PC-3 (cell line): ENCODE measurements around the gene LHX5. TPM values are rescaled to one million over a fixed set of nuclear protein-coding genes. Genes with fewer than 3 reads are reported as not detected.

ENCODE experiments used
- ATAC-seq: fragments of 200-7000 bp; cut with Tn5 transposase; 2 replicates; pipeline ENCODE4 v1.9.1; 2020; ENCODE audit warnings: mild to moderate bottlenecking, moderate library complexity
- BruUV-seq: library from RNA; stranded (reverse); fragments of 400-500 nt; replicated peaks from 2 replicates; lab custom pipeline; 2021; lab: Mats Ljungman, UMichigan
- CTCF ChIA-PET: fragments of 300-600 bp; sonication (Branson Sonifier 250); formaldehyde crosslinking; loops from one replicate; lab custom pipeline; 2022; ENCODE audit warnings: antibody characterized with exemption; lab: Charles Lee
- POLR2A ChIA-PET: fragments of 300-600 bp; sonication (Branson Sonifier 250); formaldehyde crosslinking; loops from one replicate; lab custom pipeline; 2022; ENCODE audit warnings: antibody characterized with exemption; ENCODE audit not compliant: unreplicated experiment; lab: Charles Lee
- DNase-seq: peaks from one replicate; pipeline ENCODE4 v3.0.0-alpha.2; 2015
- H2AFZ ChIP-seq: fragments of 300-600 bp; sonication (generic); 2 replicates; pipeline ENCODE4 v1.6.0; 2016; ENCODE audit warnings: antibody characterized with exemption, low read length
- H3F3A ChIP-seq: fragments of 300-600 bp; sonication (generic); one replicate; pipeline ENCODE4 v1.6.0; 2017; ENCODE audit warnings: antibody characterized with exemption, low read length, control low read depth, mild to moderate bottlenecking; ENCODE audit not compliant: unreplicated experiment
- H3K27ac ChIP-seq: fragments of 300-600 bp; sonication (generic); 2 replicates; pipeline ENCODE4 v1.5.1; 2016; ENCODE audit warnings: mild to moderate bottlenecking, low read length
- H3K27me3 ChIP-seq: fragments of 300-600 bp; sonication (generic); 2 replicates; pipeline ENCODE4 v1.6.1; 2016; ENCODE audit warnings: low read length, mixed read lengths
- H3K36me3 ChIP-seq: fragments of 300-600 bp; sonication (generic); 2 replicates; pipeline ENCODE4 v1.6.1; 2016; ENCODE audit warnings: low read depth, mixed run types, low read length, mixed read lengths
- H3K4me1 ChIP-seq: fragments of 300-600 bp; sonication (generic); 2 replicates; pipeline ENCODE4 v1.5.1; 2016; ENCODE audit warnings: low read length; ENCODE audit not compliant: insufficient read depth
- H3K4me2 ChIP-seq: fragments of 300-600 bp; sonication (generic); 2 replicates; pipeline ENCODE4 v1.6.0; 2016; ENCODE audit warnings: low read length
- H3K4me3 ChIP-seq: fragments of 300-600 bp; sonication (generic); 2 replicates; pipeline ENCODE4 v1.5.1; 2016; ENCODE audit warnings: mild to moderate bottlenecking, low read length, mixed read lengths
- H3K79me2 ChIP-seq: fragments of 300-600 bp; sonication (generic); 2 replicates; pipeline ENCODE4 v1.6.1; 2017; ENCODE audit warnings: low read length, mixed read lengths
- H3K9ac ChIP-seq: fragments of 300-600 bp; sonication (generic); 2 replicates; pipeline ENCODE4 v1.6.0; 2016; ENCODE audit warnings: mild to moderate bottlenecking, low read length
- H3K9me2 ChIP-seq: fragments of 300-600 bp; sonication (generic); replicated peaks from 2 replicates; pipeline ENCODE4 v1.6.1; 2016; ENCODE audit warnings: mixed run types, low read length, mixed read lengths
- H3K9me3 ChIP-seq: fragments of 300-600 bp; sonication (generic); 2 replicates; pipeline ENCODE4 v1.6.1; 2016; ENCODE audit warnings: low read length, mixed read lengths
- H4K20me1 ChIP-seq: fragments of 300-600 bp; sonication (generic); 2 replicates; pipeline ENCODE4 v1.6.1; 2016; ENCODE audit warnings: low read length, mixed read lengths
- EZH2 ChIP-seq: fragments of 300-600 bp; sonication (generic); IDR thresholded peaks from one replicate; pipeline ENCODE4 v1.6.1; 2017; ENCODE audit warnings: antibody characterized with exemption, mild to moderate bottlenecking, low read length; ENCODE audit not compliant: unreplicated experiment
- EZH2phosphoT487 ChIP-seq: fragments of 300-600 bp; sonication (generic); IDR thresholded peaks from 2 replicates; pipeline ENCODE4 v1.6.1; 2018; ENCODE audit warnings: mild to moderate bottlenecking, antibody characterized with exemption, low read length, borderline replicate concordance
- intact Hi-C: fragments of 100-400 bp; cut with micrococcal nuclease; formaldehyde crosslinking; loops from 2 replicates; pipeline ENCODE4 v1.9.0; 2023
- total RNA-seq: library from RNA; depleted of rRNA; stranded (reverse); fragments of >200 nt; gene quantifications from 2 replicates; pipeline ENCODE4 v1.2.3, GENCODE V29; 2014
- TF ChIP-seq, protein P1 (sequence below): fragments of 300-600 bp; sonication (generic); conservative IDR thresholded peaks from 2 replicates; pipeline ENCODE4 v1.5.1; 2017; ENCODE audit warnings: antibody characterized with exemption, low read depth, mild to moderate bottlenecking, low read length

Gene LHX5
- total RNA-seq, 1 experiment from 2014 or later: 0.26 TPM

GRCh38 chr12:113453330-113453729, 18.3 kb downstream of the LHX5 start:
- Histone ChIP-seq H4K20me1 (no peaks in the 10 kb centered on the region), H3K27ac (no peak overlapping the region), H3K79me2 (no peaks in the 10 kb centered on the region), H3K4me1 (peaks cover 14% of the 10 kb centered on the region), H2AFZ (peak overlapping the region; percentile 27), H3K36me3 (no peaks in the 10 kb centered on the region), H3K4me3 (no peak overlapping the region), H3K27me3 (peaks cover 6% of the 10 kb centered on the region; the same call in 1 of the 2 replicates), H3K9me2 (no peaks in the 10 kb centered on the region), H3K9ac (no peak overlapping the region), H3K4me2 (no peak overlapping the region), H3F3A (no peaks in the 10 kb centered on the region), H3K9me3 (no peaks in the 10 kb centered on the region)
- ATAC-seq (no peak), DNase-seq (no peak)
- TF ChIP-seq, protein P1, sequence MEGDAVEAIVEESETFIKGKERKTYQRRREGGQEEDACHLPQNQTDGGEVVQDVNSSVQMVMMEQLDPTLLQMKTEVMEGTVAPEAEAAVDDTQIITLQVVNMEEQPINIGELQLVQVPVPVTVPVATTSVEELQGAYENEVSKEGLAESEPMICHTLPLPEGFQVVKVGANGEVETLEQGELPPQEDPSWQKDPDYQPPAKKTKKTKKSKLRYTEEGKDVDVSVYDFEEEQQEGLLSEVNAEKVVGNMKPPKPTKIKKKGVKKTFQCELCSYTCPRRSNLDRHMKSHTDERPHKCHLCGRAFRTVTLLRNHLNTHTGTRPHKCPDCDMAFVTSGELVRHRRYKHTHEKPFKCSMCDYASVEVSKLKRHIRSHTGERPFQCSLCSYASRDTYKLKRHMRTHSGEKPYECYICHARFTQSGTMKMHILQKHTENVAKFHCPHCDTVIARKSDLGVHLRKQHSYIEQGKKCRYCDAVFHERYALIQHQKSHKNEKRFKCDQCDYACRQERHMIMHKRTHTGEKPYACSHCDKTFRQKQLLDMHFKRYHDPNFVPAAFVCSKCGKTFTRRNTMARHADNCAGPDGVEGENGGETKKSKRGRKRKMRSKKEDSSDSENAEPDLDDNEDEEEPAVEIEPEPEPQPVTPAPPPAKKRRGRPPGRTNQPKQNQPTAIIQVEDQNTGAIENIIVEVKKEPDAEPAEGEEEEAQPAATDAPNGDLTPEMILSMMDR: no peak
- no peak for TF ChIP-seq EZH2phosphoT487
- no peak for TF ChIP-seq EZH2
- no TSS peak for BruUV-seq
- intact Hi-C loops: no loop called here
- POLR2A ChIA-PET: no interaction called here
- CTCF ChIA-PET: interaction anchor here (0.6 kb wide), 1 partner anchor 11 kb away, joined by 3 read pairs; no protein-coding TSS in a partner anchor

GRCh38 chr12:113452458-113452857, 19.2 kb downstream of the LHX5 start:
- Histone ChIP-seq H3F3A (no peaks in the 10 kb centered on the region), H3K4me3 (no peak overlapping the region), H3K36me3 (no peaks in the 10 kb centered on the region), H3K27ac (no peak overlapping the region), H3K9me2 (no peaks in the 10 kb centered on the region), H3K79me2 (no peaks in the 10 kb centered on the region), H3K4me2 (no peak overlapping the region), H3K4me1 (peaks cover 14% of the 10 kb centered on the region), H3K27me3 (peaks cover 6% of the 10 kb centered on the region; the same call in 1 of the 2 replicates), H2AFZ (no peak overlapping the region), H4K20me1 (no peaks in the 10 kb centered on the region), H3K9me3 (no peaks in the 10 kb centered on the region), H3K9ac (no peak overlapping the region)
- intact Hi-C loops: no loop called here
- CTCF ChIA-PET: no interaction called here
- no peak for DNase-seq
- TF ChIP-seq EZH2phosphoT487: no peak
- TF ChIP-seq EZH2: no peak
- TF ChIP-seq, protein P1: no peak
- POLR2A ChIA-PET: no interaction called here
- ATAC-seq: no peak
- no TSS peak for BruUV-seq

DNA sequence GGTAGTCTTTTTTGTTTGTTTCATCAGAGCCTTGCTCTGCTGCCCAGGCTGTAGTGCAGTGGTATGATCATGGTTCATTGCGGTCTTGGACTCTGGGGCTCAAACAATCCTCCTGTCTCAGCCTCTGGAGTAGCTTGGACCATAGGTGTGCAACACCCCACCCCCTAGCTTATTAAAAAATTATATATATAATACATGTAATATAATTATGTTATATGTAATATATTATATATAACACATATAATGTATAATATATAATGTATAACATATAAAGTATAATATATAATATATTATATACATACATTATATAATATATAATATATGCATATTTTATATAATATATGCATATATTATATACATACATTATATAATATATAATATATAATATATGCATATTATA, 21.8 kb downstream of the LHX5 start:
- H3K9me2 ChIP-seq: no peaks in the 10 kb centered on the region
- H2AFZ ChIP-seq: no peak overlapping the region
- intact Hi-C loops: no loop called here
- H3K4me2 ChIP-seq: no peak overlapping the region
- H3K27ac ChIP-seq: no peak overlapping the region
- H3F3A ChIP-seq: no peaks in the 10 kb centered on the region
- H3K4me3 ChIP-seq: no peak overlapping the region
- TF ChIP-seq EZH2phosphoT487: no peak
- TF ChIP-seq EZH2: no peak
- TF ChIP-seq, protein P1: no peak
- BruUV-seq: no TSS peak
- CTCF ChIA-PET: no interaction called here
- ATAC-seq (no peak), DNase-seq (no peak)
- H3K27me3 ChIP-seq: peaks cover 6% of the 10 kb centered on the region; the same call in 1 of the 2 replicates
- H3K36me3 ChIP-seq: no peaks in the 10 kb centered on the region
- no peaks in the 10 kb centered on the region for H3K4me1 ChIP-seq
- H3K79me2 ChIP-seq: no peaks in the 10 kb centered on the region
- no peaks in the 10 kb centered on the region for H3K9me3 ChIP-seq
- H4K20me1 ChIP-seq: no peaks in the 10 kb centered on the region
- H3K9ac ChIP-seq: no peak overlapping the region
- POLR2A ChIA-PET: no interaction called here
